ENCODE data around the gene AK8. TPM values are rescaled to one million over a fixed set of nuclear protein-coding genes. Genes with fewer than 3 reads are reported as not detected.

The AK8 gene
- total RNA-seq, 3 donors from 2014 or later (not counting 1 experiment from before 2014, with no cell fraction given) = 0.14 to 0.21 (median 0.18) TPM

- H3K36me3 Mint-ChIP-seq = peaks cover 32% of the 10 kb centered on the region
- H3K27me3 Mint-ChIP-seq (ENCODE audit: low read depth in 2 of 2) = no peaks in the 10 kb centered on the region
- WGBS (ENCODE audit: insufficient coverage) = 96% methylated on average over 6 of the region's 6 CpGs
- intact Hi-C loops (cut with micrococcal nuclease) = no loop called here
- H3K4me1 Mint-ChIP-seq = peaks cover 0 to 4% of the 10 kb centered on the region in 2 donors
- Histone ChIP-seq H3K9me3 (ENCODE audit: control insufficient read depth, insufficient read depth, low read length) (no peaks in the 10 kb centered on the region), H3K4me1 (ENCODE audit: control insufficient read depth, insufficient read depth, low read length) (peaks cover 7% of the 10 kb centered on the region), H3K36me3 (ENCODE audit: control insufficient read depth, insufficient read depth, low read length) (peaks cover 58% of the 10 kb centered on the region), H3K4me3 (ENCODE audit: low read length) (no peak overlapping the region), H3K27ac (ENCODE audit: low read length) (no peak overlapping the region), H3K27me3 (ENCODE audit: control insufficient read depth, insufficient read depth, low read length) (no peaks in the 10 kb centered on the region)
- TF ChIP-seq, protein P1, sequence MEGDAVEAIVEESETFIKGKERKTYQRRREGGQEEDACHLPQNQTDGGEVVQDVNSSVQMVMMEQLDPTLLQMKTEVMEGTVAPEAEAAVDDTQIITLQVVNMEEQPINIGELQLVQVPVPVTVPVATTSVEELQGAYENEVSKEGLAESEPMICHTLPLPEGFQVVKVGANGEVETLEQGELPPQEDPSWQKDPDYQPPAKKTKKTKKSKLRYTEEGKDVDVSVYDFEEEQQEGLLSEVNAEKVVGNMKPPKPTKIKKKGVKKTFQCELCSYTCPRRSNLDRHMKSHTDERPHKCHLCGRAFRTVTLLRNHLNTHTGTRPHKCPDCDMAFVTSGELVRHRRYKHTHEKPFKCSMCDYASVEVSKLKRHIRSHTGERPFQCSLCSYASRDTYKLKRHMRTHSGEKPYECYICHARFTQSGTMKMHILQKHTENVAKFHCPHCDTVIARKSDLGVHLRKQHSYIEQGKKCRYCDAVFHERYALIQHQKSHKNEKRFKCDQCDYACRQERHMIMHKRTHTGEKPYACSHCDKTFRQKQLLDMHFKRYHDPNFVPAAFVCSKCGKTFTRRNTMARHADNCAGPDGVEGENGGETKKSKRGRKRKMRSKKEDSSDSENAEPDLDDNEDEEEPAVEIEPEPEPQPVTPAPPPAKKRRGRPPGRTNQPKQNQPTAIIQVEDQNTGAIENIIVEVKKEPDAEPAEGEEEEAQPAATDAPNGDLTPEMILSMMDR (IDR thresholded peaks at IDR 0.05) = no peak
- no peaks in the 10 kb centered on the region for H3K9me3 Mint-ChIP-seq
- H3K27ac Mint-ChIP-seq = no peak overlapping the region
- DNase-seq (no peak), ATAC-seq (no peak)
- H3K4me3 Mint-ChIP-seq = no peak overlapping the region
Observed at GRCh38 chr9:132896906-132897305, 18.8 kb upstream of the AK8 start.

GRCh38 chr9:132896264-132896663 is 18.2 kb upstream of the AK8 start:
- Histone ChIP-seq H3K27me3 (ENCODE audit: control insufficient read depth, insufficient read depth, low read length) (no peaks in the 10 kb centered on the region), H3K27ac (ENCODE audit: low read length) (no peak overlapping the region), H3K9me3 (ENCODE audit: control insufficient read depth, insufficient read depth, low read length) (no peaks in the 10 kb centered on the region), H3K4me3 (ENCODE audit: low read length) (no peak overlapping the region), H3K4me1 (ENCODE audit: control insufficient read depth, insufficient read depth, low read length) (peaks cover under 1% of the 10 kb centered on the region), H3K36me3 (ENCODE audit: control insufficient read depth, insufficient read depth, low read length) (peaks cover 55% of the 10 kb centered on the region)
- intact Hi-C loops (cut with micrococcal nuclease) = no loop called here
- Mint-ChIP-seq H3K27ac (no peak overlapping the region), H3K4me3 (no peak overlapping the region), H3K36me3 (peaks cover 32% of the 10 kb centered on the region), H3K4me1 (no peaks in the 10 kb centered on the region), H3K9me3 (no peaks in the 10 kb centered on the region), H3K27me3 (ENCODE audit: low read depth in 2 of 2) (no peaks in the 10 kb centered on the region)
- WGBS (ENCODE audit: insufficient coverage) = 95% methylated on average over 13 of the region's 13 CpGs
- DNase-seq (no peak), ATAC-seq (no peak)
- TF ChIP-seq, protein P1 (IDR thresholded peaks at IDR 0.05) = no peak

DNA sequence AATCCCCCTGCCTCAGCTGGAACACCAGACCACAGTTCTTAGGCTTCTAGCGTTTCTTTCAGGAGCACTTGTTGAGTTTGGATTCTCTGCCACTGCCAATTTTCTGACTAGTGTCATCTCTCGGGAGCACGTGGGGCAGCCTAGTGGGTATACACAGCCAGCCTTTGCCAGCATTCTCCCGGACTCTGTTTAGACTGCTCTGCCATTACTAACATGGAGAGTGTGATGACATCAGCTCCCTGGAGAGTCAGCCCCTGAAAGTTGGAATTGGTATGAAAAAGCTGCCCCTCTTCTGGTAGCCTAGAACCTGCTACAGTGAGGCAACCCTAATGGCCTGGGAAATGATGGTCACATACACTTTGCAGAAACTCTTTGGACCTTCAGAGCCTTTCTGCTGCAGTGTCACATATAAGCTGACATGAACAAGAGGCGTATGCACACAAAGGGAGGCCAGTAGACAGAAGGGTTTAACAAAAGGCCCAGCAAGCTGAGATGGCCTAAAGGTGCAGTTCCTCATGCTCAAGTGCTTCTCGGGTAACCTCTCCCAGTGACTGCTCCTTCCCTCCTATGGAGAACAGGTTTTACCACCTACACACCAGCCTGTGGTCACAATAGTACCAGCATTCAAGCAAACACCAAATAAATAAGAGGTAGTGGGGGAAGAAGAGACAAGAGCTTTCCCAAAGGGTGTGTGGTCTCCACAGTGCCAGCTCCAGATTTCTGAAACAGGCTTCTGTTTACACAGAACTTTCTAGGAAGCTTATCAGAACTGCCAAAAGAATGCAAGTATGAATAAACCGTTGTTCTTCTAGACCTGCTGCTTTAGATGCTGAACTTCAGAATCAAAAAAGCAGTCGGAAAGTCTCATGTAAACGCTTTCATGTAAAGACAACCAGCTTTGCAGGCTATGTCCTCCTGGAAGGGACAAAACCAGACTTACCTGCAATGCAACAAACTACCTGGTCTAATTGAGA is 17.1 kb upstream of the AK8 start:
- Mint-ChIP-seq H3K27ac (no peak overlapping the region), H3K27me3 (ENCODE audit: low read depth in 2 of 2) (no peaks in the 10 kb centered on the region), H3K4me3 (no peak overlapping the region), H3K9me3 (no peaks in the 10 kb centered on the region), H3K36me3 (peaks cover 32% of the 10 kb centered on the region), H3K4me1 (no peaks in the 10 kb centered on the region)
- Histone ChIP-seq H3K36me3 (ENCODE audit: control insufficient read depth, insufficient read depth, low read length) (peaks cover 44% of the 10 kb centered on the region), H3K4me3 (ENCODE audit: low read length) (no peak overlapping the region), H3K27ac (ENCODE audit: low read length) (no peak overlapping the region), H3K9me3 (ENCODE audit: control insufficient read depth, insufficient read depth, low read length) (no peaks in the 10 kb centered on the region), H3K4me1 (ENCODE audit: control insufficient read depth, insufficient read depth, low read length) (no peaks in the 10 kb centered on the region), H3K27me3 (ENCODE audit: control insufficient read depth, insufficient read depth, low read length) (no peaks in the 10 kb centered on the region)
- no peak for DNase-seq
- intact Hi-C loops (cut with micrococcal nuclease) = no loop called here
- WGBS (ENCODE audit: insufficient coverage) = 90% methylated on average over 9 of the region's 9 CpGs
- no peak for ATAC-seq
- TF ChIP-seq, protein P1 (IDR thresholded peaks at IDR 0.05) = no peak

Data from natural killer cell (primary cell).